Epithelial cell of esophagus (primary cell): Measurements from ENCODE around the gene ZNF532.

Experiments used
- DNase-seq: peaks from one replicate; pipeline ENCODE4 v3.0.0; 2010; ENCODE audit warnings: low read depth
- H3K4me3 ChIP-seq: 2 replicates; pipeline ENCODE4 v1.5.1; 2011; ENCODE audit warnings: mild to moderate bottlenecking, low read length, control low read depth
- TF ChIP-seq, protein P1 (sequence below): IDR thresholded peaks from 2 replicates; pipeline ENCODE4 v1.5.1; 2011; ENCODE audit warnings: low read depth, mild to moderate bottlenecking, low read length, control low read depth, inconsistent platforms; ENCODE audit not compliant: insufficient read depth; ENCODE audit errors: missing control alignments

ZNF532 gene

DNA sequence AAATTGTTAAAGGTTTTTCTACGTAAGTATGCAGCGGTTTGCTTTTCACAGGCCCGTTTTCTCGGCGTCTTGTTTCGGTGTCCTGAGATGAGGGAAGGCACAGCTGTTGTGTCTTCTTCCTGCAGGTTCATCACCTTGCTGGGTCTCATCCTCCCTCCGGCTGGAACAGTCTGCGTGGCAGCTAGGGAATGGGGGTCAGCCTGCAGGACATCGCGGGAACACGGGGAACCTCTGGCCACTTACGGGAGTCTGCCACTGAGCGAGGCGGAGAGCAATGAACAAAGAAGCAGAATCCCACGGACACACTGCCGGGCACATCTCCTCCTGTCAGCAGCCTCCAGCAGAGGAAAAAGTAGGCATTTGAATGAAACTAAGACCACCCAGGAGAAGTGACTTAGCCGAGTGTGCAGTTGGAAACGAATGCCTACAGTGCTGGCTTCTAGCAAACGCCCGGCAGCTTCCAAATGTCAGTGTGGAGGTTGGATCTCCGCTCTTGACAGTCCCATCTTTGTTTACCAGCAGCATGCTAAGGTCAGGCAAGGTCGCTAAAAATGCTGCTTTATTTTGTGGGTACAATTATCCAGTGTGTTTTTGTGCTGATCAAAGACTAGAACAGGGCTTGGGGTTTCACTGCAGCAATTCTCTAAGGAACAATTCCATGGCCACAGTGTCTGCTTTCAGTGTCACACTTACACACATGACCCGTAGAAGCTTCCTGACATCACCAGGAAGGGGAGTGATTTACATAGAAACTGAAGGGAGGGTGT is 165.2 kb downstream of the ZNF532 start:
- TF ChIP-seq, protein P1, sequence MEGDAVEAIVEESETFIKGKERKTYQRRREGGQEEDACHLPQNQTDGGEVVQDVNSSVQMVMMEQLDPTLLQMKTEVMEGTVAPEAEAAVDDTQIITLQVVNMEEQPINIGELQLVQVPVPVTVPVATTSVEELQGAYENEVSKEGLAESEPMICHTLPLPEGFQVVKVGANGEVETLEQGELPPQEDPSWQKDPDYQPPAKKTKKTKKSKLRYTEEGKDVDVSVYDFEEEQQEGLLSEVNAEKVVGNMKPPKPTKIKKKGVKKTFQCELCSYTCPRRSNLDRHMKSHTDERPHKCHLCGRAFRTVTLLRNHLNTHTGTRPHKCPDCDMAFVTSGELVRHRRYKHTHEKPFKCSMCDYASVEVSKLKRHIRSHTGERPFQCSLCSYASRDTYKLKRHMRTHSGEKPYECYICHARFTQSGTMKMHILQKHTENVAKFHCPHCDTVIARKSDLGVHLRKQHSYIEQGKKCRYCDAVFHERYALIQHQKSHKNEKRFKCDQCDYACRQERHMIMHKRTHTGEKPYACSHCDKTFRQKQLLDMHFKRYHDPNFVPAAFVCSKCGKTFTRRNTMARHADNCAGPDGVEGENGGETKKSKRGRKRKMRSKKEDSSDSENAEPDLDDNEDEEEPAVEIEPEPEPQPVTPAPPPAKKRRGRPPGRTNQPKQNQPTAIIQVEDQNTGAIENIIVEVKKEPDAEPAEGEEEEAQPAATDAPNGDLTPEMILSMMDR, result no peak
- no peak for DNase-seq
- no peak overlapping the region for H3K4me3 ChIP-seq

DNA sequence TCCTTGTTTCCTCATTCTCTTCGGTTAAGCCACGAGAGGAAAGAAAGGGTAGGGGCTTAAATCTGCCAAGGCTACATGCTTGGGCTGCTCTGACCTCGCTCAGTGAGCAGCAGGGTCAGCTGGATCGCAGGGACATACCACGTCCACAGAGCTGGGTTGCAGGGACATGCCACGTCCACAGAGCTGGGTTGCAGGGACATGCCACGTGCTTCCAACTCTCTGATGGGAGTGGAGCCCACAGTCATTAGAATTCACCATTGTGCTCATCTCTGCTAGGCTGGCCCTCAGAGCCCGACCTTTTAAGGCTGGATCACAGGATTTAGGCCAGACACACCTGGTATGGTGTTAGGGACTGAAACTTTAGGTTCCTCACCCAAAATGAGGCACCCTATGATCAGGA is 167.6 kb downstream of the ZNF532 start:
- DNase-seq, result no peak
- TF ChIP-seq, protein P1, result no peak
- H3K4me3 ChIP-seq, result no peak overlapping the region

DNA sequence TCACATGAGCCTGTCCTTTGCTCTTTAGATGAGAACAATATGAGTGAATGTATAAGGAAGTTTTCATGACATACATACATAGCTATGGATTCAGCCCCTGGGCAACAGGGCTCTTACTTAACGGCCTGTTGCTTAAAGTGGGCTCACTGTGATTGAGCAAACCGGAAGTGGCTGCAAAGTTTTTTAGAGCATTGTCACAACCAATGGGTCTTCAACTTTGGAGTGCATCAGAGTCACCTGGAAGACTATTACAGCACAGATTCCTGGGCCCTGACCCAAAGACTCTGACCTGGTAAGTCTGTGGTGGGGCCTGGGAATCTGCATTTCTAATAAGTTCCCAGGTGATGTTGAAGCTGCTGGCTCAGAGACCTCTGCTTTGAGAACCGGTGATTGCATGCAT is 168.7 kb downstream of the ZNF532 start:
- DNase-seq, result peak; percentile 86
- TF ChIP-seq, protein P1, result no peak
- H3K4me3 ChIP-seq, result no peak overlapping the region

DNA sequence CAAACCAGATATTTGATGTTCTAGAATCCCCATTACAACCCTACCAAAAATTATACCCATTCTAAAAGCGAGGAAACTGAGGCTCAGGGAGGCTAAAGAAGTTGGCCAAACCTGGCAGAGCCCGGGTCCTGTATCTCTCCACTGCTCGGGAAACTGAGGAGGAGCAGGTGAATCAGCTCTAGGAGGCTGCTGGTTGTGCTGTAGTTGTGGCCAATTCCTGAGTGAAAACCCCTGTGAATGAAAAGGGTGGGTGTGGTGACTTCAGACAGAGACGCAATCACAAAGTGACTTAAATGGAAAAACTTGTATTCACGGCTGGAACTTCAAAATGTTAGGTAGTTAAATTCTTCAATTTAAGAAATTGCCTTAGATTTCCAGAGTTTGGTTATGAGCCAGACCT is 169.3 kb downstream of the ZNF532 start:
- DNase-seq, result no peak
- TF ChIP-seq, protein P1, result no peak
- no peak overlapping the region for H3K4me3 ChIP-seq

DNA sequence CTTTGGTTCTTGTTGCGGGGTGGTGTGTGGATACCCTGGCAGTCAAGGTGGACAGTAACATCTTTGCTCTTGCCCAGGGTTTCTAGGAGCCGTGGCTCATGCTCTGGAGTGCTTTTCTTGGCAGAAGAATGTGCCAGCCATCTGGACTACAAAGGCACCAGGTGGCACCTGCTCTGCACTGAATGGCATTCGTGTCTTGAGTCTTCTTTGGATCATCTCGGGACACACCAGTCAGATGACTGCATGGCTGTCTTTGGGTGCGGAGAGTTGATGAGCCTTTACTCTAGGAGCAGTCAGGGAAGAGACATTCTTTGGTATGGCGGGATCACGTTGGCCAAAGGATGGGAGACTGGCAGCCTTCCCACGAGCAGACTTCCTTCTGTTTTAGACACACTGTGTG is 170.9 kb downstream of the ZNF532 start:
- no peak for DNase-seq
- H3K4me3 ChIP-seq, result no peak overlapping the region
- TF ChIP-seq, protein P1, result no peak
